AML-193 (cell line): ENCODE results near the gene RIPOR3.
"Not testable (repeated sequence)": the region's sequence is repeated elsewhere in the genome, so short reads cannot be mapped to it uniquely, and the experiment has no call there.

Experiments
- DNase-seq, 2 experiments: peaks; one replicate each; lab custom pipeline; 2025; lab: John Stamatoyannopoulos, UW

RIPOR3 gene

GRCh38 chr20:50554694-50555579, 136.4 kb downstream of the RIPOR3 start:
- DNase-seq: no peak

- DNase-seq: no peak
Observed at GRCh38 chr20:50552979-50553378, 138.4 kb downstream of the RIPOR3 start.

- no peak for DNase-seq
Observed at GRCh38 chr20:50551288-50551687, 140.1 kb downstream of the RIPOR3 start.

- DNase-seq: no peak
Observed at GRCh38 chr20:50550531-50550930, 140.8 kb downstream of the RIPOR3 start.

GRCh38 chr20:50548396-50548795, 142.9 kb downstream of the RIPOR3 start:
- no peak for DNase-seq

- no peak for DNase-seq
Observed at GRCh38 chr20:50547964-50548363, 143.4 kb downstream of the RIPOR3 start.

- no peak for DNase-seq
Observed at GRCh38 chr20:50546729-50547314, 144.5 kb downstream of the RIPOR3 start.

- no peak for DNase-seq
Observed at GRCh38 chr20:50545126-50545525, 146.2 kb downstream of the RIPOR3 start.

GRCh38 chr20:50543326-50543725, 148.0 kb downstream of the RIPOR3 start:
- DNase-seq: no peak

- no peak for DNase-seq
Observed at GRCh38 chr20:50541606-50542041, 149.7 kb downstream of the RIPOR3 start.

GRCh38 chr20:50540620-50541605, 150.4 kb downstream of the RIPOR3 start:
- DNase-seq: no peak

- not testable (repeated sequence) for DNase-seq
Observed at GRCh38 chr20:50539798-50540197, 151.5 kb downstream of the RIPOR3 start.

GRCh38 chr20:50538276-50538675, 153.1 kb downstream of the RIPOR3 start:
- DNase-seq: peak in 1 of 2 experiments; percentile 21

- no peak for DNase-seq
Observed at GRCh38 chr20:50537546-50538201, 153.7 kb downstream of the RIPOR3 start.

- DNase-seq: no peak
Observed at GRCh38 chr20:50536333-50536732, 155.0 kb downstream of the RIPOR3 start.
